GM12891 (cell line): ENCODE measurements around the gene KCNK3.

Experiments used
- POLR2A ChIP-seq: IDR thresholded peaks from 2 replicates; pipeline ENCODE4 v1.6.1; 2011; ENCODE audit warnings: low read depth, low read length, control low read depth
- POLR2AphosphoS5 ChIP-seq: IDR thresholded peaks from 2 replicates; pipeline ENCODE4 v1.6.1; 2011; ENCODE audit warnings: low read depth, low read length, control low read depth
- TAF1 ChIP-seq: IDR thresholded peaks from 2 replicates; pipeline ENCODE4 v1.6.1; 2011; ENCODE audit warnings: low read depth, low read length, control low read depth

DNA sequence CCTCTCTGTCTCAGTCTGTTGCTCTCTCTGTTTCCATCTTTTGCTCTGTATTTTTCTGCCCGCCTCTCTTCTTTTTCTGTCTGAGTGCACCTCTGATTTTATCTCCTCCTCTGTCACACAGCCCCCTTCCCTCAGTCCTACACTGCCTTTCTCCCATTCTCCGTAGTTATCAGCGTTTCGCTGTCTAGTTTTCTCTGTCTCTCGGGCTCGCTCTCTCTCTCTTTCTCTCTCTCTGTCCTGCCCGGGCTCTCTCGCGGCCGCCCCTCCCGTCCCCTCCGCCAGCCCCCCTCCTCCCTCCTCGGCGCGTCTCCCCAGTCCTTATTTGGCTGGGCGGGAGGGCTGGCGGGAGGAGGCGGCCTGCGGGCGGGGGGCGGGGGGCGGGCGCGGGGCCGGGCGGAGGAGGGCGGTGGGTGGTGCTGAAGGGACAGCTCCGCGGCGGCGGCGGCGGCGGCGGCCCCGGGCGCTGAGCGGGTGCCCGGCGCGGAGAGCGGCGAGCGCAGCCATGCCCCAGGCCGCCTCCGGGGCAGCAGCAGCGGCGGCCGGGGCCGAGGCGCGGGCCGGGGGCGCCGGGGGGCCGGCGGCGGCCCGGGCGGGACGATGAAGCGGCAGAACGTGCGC is at the start of gene KCNK3:
- no peak for TF ChIP-seq TAF1
- TF ChIP-seq POLR2AphosphoS5 = no peak
- TF ChIP-seq POLR2A = no peak
